NK-92 (cell line): Measurements from ENCODE around the gene GGCX.
"Not testable (repeated sequence)": the region's sequence is repeated elsewhere in the genome, so short reads cannot be mapped to it uniquely, and the experiment has no call there.

Source experiments
- DNase-seq: peaks from one replicate; lab custom pipeline; 2025; ENCODE audit not compliant: unreplicated experiment; lab: John Stamatoyannopoulos, UW

GGCX gene

GRCh38 chr2:85561280-85562212 is at the start of gene GGCX:
GGCX (minus strand) TSS chr2:85561493; CDS start chr2:85561428, 65 bp downstream.
- peak; percentile 39 for DNase-seq

DNA sequence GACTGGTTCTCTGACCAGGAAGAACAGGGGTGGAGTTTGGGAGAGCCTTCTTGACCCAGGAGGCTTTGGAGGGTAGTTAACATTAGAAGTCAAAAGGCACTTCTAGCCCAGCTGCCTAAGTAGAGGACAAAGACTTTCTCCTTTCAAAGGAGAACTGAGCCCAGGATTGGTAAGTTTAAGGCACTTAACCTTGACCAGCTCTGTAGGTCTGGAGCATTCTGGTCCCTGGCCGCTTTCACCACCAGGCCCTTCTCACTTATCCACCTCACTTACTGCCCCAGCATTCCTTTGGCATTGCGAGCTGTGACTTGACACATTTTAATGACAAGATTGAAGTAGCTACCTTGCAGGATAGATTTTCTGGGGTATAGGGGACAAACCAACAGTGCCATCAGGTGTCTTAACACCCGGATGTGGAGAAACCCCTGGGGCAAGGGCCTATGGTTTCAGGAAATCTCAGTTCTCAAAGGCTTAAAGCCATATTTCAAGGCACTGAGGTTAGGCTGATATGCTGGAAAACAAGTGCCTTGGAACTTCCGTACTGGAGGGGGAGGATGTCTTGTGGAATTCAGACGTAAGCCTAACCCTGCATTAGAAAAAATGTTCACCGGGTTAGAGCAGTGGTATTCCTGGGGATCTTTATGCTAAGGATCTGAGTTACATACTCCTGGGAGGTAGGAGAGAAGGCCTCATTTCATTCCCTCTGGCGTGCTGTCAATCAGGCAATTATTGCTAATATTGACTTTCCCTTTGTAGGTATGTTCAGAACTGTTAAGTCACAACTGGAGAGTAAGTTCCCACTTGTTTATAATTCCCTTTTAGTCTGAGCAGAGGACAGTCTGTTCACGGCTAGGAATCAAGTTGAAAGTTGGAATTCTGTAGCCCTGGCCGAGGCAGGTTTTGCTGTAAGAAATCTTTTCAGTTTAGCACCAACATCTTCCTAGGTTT is 46.2 kb upstream of the GGCX start:
- DNase-seq = no peak

DNA sequence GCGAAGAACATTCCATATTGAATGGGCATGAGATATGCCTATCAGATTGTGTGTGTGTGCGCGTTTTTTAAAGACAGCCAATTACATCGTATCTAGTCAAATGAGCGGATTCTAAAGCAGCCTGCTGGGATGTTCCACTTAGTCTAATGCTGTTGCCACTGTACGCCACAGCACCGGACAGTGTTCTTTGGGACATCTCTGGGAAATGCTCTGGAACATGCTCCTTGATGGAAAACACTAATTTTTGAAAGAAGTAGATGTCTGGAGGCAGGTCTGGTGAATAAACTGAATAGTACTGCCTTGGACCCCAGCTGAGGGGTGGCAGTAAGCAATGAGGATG is 44.8 kb upstream of the GGCX start:
- DNase-seq = no peak

DNA sequence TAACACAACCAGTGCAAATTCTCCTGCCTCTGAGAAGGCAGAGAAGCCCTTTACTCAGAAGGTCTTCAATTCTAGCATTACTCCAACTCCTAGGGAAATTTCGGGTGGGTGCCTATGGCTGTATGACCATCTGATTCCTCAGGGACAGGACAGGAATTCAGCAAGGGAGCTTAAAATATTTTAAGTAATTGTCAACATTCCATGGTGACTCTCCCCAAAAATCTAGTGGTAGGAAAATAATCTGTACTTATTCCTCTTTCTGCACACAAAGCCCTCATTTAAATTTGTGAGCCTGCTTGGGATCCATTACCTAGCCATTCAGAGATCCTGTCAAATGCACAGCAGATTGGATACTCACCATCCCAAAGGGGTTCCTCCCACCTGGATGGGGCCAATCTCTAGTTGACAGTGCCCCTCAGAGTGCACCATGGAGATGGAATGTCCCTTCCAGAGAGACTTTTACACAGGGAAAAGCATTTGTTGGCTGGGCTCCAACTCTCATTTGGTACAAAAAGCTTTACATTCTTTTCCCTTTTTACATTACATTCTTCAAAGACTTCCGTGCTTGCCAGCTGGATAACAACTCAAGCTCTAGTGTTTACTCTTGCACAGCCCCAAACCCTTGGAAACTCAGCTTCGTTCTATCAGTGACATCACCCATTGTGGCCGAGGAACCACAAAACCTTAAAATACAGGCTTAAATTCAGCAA is 44.3 kb upstream of the GGCX start:
- no peak for DNase-seq

GRCh38 chr2:85604568-85605339 is 43.5 kb upstream of the GGCX start:
- DNase-seq = no peak

DNA sequence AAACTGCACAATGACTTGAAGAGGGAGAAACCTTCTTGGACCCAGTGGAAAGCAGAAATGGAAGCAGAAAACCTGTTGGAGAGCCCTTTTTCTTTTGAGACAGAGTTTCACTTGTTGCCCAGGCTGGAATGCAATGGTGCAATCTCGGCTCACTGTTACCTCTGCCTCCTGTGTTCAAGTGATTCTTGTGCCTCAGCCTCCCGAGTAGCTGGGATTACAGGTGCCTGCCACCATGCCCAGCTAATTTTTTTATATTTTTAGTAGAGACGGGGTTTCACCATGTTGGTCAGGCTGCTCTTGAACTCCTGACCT is 42.8 kb upstream of the GGCX start:
- DNase-seq = not testable (repeated sequence)

GRCh38 chr2:85602476-85603234 is 41.4 kb upstream of the GGCX start, which contains the start of gene TMEM150A:
TMEM150A (minus strand) TSS chr2:85602698; CDS start chr2:85601948, 750 bp downstream.
- DNase-seq = no peak

GRCh38 chr2:85601771-85602475 is 40.6 kb upstream of the GGCX start:
- DNase-seq = no peak

DNA sequence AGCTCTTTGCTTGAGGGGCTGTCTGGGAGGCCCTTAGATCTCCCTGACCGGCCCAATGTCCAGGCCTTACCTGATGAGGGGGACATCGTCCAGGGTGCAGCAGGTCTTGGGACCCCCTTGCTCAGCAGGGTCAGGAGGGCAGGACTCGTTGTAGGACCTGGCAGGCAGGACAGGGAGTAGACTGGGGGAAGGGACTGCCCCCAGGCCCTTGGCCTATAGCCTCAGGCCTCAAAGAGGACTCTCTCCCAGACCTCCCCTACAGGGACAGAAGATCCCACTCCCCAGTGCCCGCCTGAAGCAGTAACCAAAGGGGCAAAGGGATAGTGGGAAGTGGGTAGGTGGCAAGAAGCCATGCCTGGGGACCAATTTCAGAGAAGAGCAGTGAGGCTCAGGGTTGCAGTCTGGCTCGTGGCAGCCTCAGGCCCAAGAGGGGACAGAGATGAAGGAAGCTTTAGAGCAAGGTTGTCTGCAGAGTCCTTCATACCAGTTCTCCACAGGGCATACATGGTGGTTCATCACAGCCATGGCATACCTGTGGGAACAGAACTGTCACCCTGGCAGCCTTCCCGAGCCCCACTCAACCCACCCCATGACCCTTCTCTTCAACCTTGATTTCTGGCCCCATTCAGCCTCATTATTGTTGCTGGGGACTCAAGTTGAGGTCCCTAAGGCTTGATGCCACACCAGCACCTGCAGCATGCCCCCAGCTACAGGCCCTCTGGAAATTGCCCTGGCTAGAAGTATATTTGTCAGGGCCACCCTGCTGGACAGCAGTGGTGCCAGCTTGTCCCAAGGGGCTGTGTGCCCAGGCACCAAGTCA is 39.9 kb upstream of the GGCX start:
- no peak for DNase-seq

DNA sequence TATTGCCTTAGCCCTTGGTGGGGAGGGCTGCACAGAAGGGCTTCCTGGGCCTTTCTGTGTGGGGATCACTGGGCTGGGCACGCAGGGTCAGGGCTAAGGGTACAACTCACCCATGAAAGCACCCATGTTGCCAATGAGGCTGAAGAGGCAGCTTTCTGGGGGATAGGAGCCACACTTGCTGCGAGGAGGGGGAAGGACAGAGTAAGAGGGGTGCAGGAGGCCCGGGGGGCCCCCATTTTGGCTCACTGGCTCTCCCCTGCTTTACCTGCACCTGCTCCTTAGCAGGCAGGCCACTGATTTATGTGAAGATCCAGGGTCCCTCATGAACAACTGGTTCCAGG is 38.9 kb upstream of the GGCX start:
- DNase-seq = no peak

- no peak for DNase-seq
Observed at GRCh38 chr2:85599468-85600234, 38.4 kb upstream of the GGCX start.

GRCh38 chr2:85598594-85599340 is 37.5 kb upstream of the GGCX start:
- no peak for DNase-seq

GRCh38 chr2:85597241-85597640 is 35.9 kb upstream of the GGCX start:
- no peak for DNase-seq

DNA sequence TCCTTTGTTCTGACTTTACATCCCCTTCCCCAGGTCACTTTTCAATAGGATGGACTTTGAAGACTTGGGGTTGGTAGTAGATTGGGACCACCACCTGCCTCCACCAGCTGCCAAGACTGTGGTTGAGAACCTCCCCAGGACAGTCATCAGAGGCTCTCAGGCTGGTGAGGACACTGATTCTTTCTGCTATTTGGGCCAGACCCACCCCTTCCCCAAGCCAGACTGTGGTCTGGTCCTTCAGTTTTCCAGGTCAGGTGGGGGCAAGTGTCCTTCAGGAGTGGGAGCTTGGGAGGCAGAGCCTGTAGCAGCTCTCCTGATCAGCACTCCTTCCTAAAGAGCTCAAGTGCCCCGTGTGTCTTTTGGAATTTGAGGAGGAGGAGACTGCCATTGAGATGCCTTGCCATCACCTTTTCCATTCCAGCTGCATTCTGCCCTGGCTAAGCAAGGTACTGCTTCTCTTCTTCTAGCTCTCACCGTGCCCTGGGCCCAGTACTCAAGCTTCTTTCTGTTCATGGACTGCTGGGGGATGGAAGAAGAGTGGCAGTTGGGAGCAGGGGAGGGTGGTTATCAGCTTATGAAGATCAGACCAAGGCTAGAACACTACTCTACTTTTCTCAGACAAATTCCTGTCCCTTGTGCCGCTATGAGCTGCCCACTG is 35.3 kb upstream of the GGCX start:
- DNase-seq = no peak

DNA sequence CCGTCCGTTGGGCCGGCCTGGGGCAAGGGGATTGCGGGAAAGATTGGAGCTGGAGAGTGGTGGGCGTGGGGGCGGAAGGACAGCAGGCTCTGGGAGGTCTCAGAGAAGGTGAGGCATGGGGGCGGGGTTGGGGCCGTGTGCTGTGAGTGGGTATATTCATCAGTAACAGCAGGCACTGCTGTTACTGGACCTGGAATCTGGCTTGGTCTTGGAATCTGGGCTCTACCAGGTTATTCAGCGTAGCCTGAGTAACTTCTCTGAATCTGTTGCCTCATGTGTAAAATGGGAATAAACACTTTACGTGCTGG is 34.7 kb upstream of the GGCX start:
- DNase-seq = no peak

DNA sequence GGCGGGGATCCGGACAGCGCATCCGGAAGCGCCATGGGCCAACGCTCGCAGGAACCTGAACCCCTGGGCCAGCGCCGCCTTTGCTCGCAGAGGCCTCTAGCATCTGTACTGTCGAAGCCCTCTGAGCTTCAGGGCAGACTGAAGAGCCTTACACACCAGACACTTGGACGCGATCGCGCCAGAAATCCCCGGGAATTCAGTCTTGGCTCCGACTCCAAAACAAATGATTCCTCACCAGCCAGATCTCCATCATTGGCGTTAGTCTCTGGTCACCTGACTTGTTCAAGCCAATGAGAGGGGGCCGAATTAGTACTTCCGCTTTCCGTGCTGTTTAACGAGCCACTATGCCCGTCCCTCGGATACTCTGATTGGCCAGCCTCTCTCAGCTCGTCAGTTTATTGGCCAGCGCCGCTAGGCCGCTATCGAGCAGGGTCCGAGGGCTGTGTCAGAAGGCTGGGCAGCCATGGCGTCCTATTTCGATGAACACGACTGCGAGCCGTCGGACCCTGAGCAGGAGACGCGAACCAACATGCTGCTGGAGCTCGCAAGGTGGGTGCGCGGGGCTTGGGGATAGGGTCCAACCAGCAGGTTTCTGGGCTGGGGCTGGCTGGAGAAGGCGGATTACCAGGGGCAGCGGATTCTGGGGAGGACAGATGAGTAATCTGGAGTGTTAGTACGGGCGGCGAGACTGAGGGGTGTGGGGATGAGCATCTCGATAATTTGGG is 34.2 kb upstream of the GGCX start, which contains the start of gene RNF181:
Gene RNF181, plus strand, starts transcription at position 445 of the 725 bp plus-strand sequence. Its CDS starts 19 bp downstream, at position 464.
- peak; percentile 65 for DNase-seq
